CD4-positive, alpha-beta T cell (primary cell): ENCODE data around the gene AUTS2. TPM values are rescaled to one million over a fixed set of nuclear protein-coding genes. Genes with fewer than 3 reads are reported as not detected.

Experiments
- ATAC-seq: fragments of 200-7000 bp; cut with Tn5 transposase; one replicate; pipeline ENCODE4 v1.10.0; 2022; ENCODE audit warnings: mild to moderate bottlenecking; ENCODE audit not compliant: poor library complexity
- CTCF ChIA-PET: fragments of 350-600 bp; sonication (Branson Sonifier 250); formaldehyde crosslinking; loops from one replicate; lab custom pipeline; 2021; ENCODE audit warnings: antibody characterized with exemption, inconsistent platforms; lab: Charles Lee
- POLR2A ChIA-PET: fragments of 350-600 bp; sonication (Branson Sonifier 250); formaldehyde crosslinking; loops from one replicate; lab custom pipeline; 2021; ENCODE audit warnings: antibody characterized with exemption, inconsistent platforms; lab: Charles Lee
- DNase-seq, 14 experiments: peaks; one replicate each; pipeline ENCODE4 v3.0.0-alpha.2; 2013 to 2020; ENCODE audit warnings: mixed read lengths in 2 of 14
- H3K27ac ChIP-seq, 2 donors: one replicate each; pipeline versions ENCODE4 v1.5.1 to v1.7.0; 2013; ENCODE audit warnings: low read length in 2 of 2, low read depth in 1 of 2, mild to moderate bottlenecking in 1 of 2
- H3K27me3 ChIP-seq, 2 experiments: 1 replicate in 1 of 2; 2 replicates in 1 of 2; pipeline versions ENCODE4 v1.6.1 to v1.7.0; 2013; ENCODE audit warnings: low read length in 2 of 2, control low read depth in 1 of 2, mild to moderate bottlenecking in 1 of 2, moderate library complexity in 1 of 2; ENCODE audit not compliant: insufficient read depth in 2 of 2, control insufficient read depth in 1 of 2
- H3K36me3 ChIP-seq: one replicate; pipeline ENCODE4 v1.6.1; 2013; ENCODE audit warnings: low read length, control low read depth; ENCODE audit not compliant: insufficient read depth
- H3K4me1 ChIP-seq: one replicate; pipeline ENCODE4 v1.6.1; 2013; ENCODE audit warnings: low read length, control low read depth; ENCODE audit not compliant: insufficient read depth
- H3K4me3 ChIP-seq: one replicate; pipeline ENCODE4 v1.5.1; 2013; ENCODE audit warnings: mild to moderate bottlenecking, low read length, moderate library complexity
- H3K9me3 ChIP-seq, 2 experiments: 1 replicate in 1 of 2; 2 replicates in 1 of 2; pipeline versions ENCODE4 v1.6.1 to v1.7.0; 2013; ENCODE audit warnings: low read length in 2 of 2, mild to moderate bottlenecking in 2 of 2, control low read depth in 1 of 2, moderate library complexity in 1 of 2; ENCODE audit not compliant: control insufficient read depth in 1 of 2, insufficient read depth in 1 of 2
- H3K27ac Mint-ChIP-seq: one replicate; pipeline ENCODE4 v1.8.0; 2020; ENCODE audit warnings: mixed read lengths
- H3K27me3 Mint-ChIP-seq: one replicate; pipeline ENCODE4 v1.8.0; 2021; ENCODE audit warnings: mixed read lengths
- H3K36me3 Mint-ChIP-seq: one replicate; pipeline ENCODE4 v1.8.0; 2021; ENCODE audit warnings: low read depth, mixed read lengths
- H3K4me1 Mint-ChIP-seq: one replicate; pipeline ENCODE4 v1.8.0; 2021; ENCODE audit warnings: low read depth, mixed read lengths
- H3K4me3 Mint-ChIP-seq: one replicate; pipeline ENCODE4 v1.8.0; 2020; ENCODE audit warnings: mild to moderate bottlenecking, mixed read lengths
- H3K9me3 Mint-ChIP-seq: one replicate; pipeline ENCODE4 v1.8.0; 2020; ENCODE audit warnings: mixed read lengths
- CTCF ChIP-seq: fragments of 200-600 bp; IDR thresholded peaks from one replicate; pipeline ENCODE4 v1.8.0; 2022; ENCODE audit warnings: antibody characterized with exemption, mild to moderate bottlenecking
- intact Hi-C, 2 experiments: fragments of 100-400 bp; cut with DNase I in 1 of 2; cut with micrococcal nuclease in 1 of 2; formaldehyde crosslinking; loops; one replicate each; pipeline versions ENCODE4 v1.15.1 to v1.9.0; 2023 to 2025; cut with DNase I, micrococcal nuclease
- total RNA-seq, 174 experiments: library from RNA in 2 of 174; stranded (reverse) in 2 of 174; gene quantifications; one replicate each; pipeline ENCODE4 v1.2.3 and lab custom pipeline; 2021 to 2026

Gene AUTS2
- total RNA-seq, 2 experiments from 2014 or later = 43.6 to 47.6 TPM

DNA sequence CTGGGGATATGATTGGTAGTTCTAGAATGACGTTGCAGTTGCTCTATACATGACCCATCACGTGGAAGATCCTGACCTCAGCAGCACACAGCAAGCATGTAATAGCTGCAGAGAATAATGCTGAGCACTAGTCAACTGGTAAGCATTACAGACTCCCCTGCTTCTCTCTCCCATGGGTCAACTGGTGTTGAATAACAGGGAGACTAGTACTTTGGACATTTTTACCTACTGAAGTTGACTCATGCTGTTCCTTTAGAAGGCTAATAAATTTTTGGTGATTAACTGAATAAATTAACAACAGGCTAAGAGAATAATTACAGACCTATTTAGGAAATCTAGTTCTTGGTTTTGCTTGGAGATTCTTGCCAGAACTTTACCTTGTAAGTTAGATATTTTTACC is 234.1 kb downstream of the AUTS2 start:
- Mint-ChIP-seq H3K9me3 (no peaks in the 10 kb centered on the region), H3K36me3 (no peaks in the 10 kb centered on the region)
- intact Hi-C loops = no loop called here

GRCh38 chr7:69833964-69834363 is 235.7 kb downstream of the AUTS2 start:
- H3K36me3 ChIP-seq = no peaks in the 10 kb centered on the region
- no peaks in the 10 kb centered on the region for H3K9me3 ChIP-seq
- no peaks in the 10 kb centered on the region for H3K4me1 Mint-ChIP-seq
- H3K27me3 ChIP-seq = no peaks in the 10 kb centered on the region
- intact Hi-C loops = no loop called here
- TF ChIP-seq CTCF = no peak
- no peaks in the 10 kb centered on the region for H3K9me3 Mint-ChIP-seq
- H3K4me3 Mint-ChIP-seq = no peak overlapping the region
- POLR2A ChIA-PET = no interaction called here
- H3K4me3 ChIP-seq = no peak overlapping the region
- no peak for DNase-seq
- CTCF ChIA-PET = no interaction called here
- H3K4me1 ChIP-seq = no peaks in the 10 kb centered on the region
- H3K27ac ChIP-seq = no peak overlapping the region
- no peaks in the 10 kb centered on the region for H3K36me3 Mint-ChIP-seq
- H3K27me3 Mint-ChIP-seq = no peaks in the 10 kb centered on the region
- ATAC-seq = no peak
- H3K27ac Mint-ChIP-seq = no peak overlapping the region

More for the DNA sequence above, 234.1 kb downstream of the AUTS2 start:
- Histone ChIP-seq H3K4me3 (no peak overlapping the region), H3K27me3 (no peaks in the 10 kb centered on the region), H3K9me3 (no peaks in the 10 kb centered on the region), H3K36me3 (no peaks in the 10 kb centered on the region), H3K27ac (no peak overlapping the region), H3K4me1 (no peaks in the 10 kb centered on the region)
- peaks cover 5% of the 10 kb centered on the region for H3K4me1 Mint-ChIP-seq
- DNase-seq = no peak
- no peak overlapping the region for H3K4me3 Mint-ChIP-seq
- no peak for TF ChIP-seq CTCF
- POLR2A ChIA-PET = no interaction called here
- no peak for ATAC-seq
- no peaks in the 10 kb centered on the region for H3K27me3 Mint-ChIP-seq
- no peak overlapping the region for H3K27ac Mint-ChIP-seq
- CTCF ChIA-PET = no interaction called here

DNA sequence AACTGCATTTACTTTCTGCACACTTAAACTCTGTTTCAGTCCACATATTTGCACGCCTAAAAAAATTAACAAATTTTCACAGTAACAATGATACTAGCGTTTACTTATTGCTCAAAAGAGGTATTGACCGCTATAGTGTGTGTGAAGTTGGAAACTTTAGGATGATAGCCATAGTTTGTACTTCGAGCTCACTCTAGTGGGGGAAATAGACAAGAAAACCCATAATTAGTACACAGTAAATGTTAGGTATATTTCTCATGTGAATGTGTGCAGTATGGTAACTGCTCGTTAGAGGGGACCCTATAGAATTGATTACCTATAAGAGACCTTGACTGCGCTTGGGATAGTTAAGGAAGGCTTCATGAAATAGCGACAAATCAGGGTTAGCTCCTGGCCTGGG is 238.4 kb downstream of the AUTS2 start:
- ChIA-PET POLR2A (no interaction called here), CTCF (no interaction called here)
- Mint-ChIP-seq H3K4me1 (no peaks in the 10 kb centered on the region), H3K4me3 (no peak overlapping the region), H3K27ac (no peak overlapping the region), H3K27me3 (no peaks in the 10 kb centered on the region), H3K9me3 (no peaks in the 10 kb centered on the region), H3K36me3 (no peaks in the 10 kb centered on the region)
- DNase-seq (no peak), ATAC-seq (no peak)
- H3K36me3 ChIP-seq = no peaks in the 10 kb centered on the region
- no peaks in the 10 kb centered on the region for H3K4me1 ChIP-seq
- no peak overlapping the region for H3K27ac ChIP-seq
- no peaks in the 10 kb centered on the region for H3K9me3 ChIP-seq
- no peak for TF ChIP-seq CTCF
- H3K27me3 ChIP-seq = no peaks in the 10 kb centered on the region
- H3K4me3 ChIP-seq = no peak overlapping the region
- intact Hi-C loops = no loop called here
